CD4-positive, alpha-beta T cell (primary cell): Measurements from ENCODE around the gene GHR. TPM values are rescaled to one million over a fixed set of nuclear protein-coding genes. Genes with fewer than 3 reads are reported as not detected.

ENCODE experiments used
- ATAC-seq: fragments of 200-7000 bp; cut with Tn5 transposase; one replicate; pipeline ENCODE4 v1.10.0; 2022; ENCODE audit warnings: mild to moderate bottlenecking; ENCODE audit not compliant: poor library complexity
- CTCF ChIA-PET: fragments of 350-600 bp; sonication (Branson Sonifier 250); formaldehyde crosslinking; loops from one replicate; lab custom pipeline; 2021; ENCODE audit warnings: antibody characterized with exemption, inconsistent platforms; lab: Charles Lee
- POLR2A ChIA-PET: fragments of 350-600 bp; sonication (Branson Sonifier 250); formaldehyde crosslinking; loops from one replicate; lab custom pipeline; 2021; ENCODE audit warnings: antibody characterized with exemption, inconsistent platforms; lab: Charles Lee
- DNase-seq, 14 experiments: peaks; one replicate each; pipeline ENCODE4 v3.0.0-alpha.2; 2013 to 2020; ENCODE audit warnings: mixed read lengths in 2 of 14
- H3K27ac ChIP-seq, 2 donors: one replicate each; pipeline versions ENCODE4 v1.5.1 to v1.7.0; 2013; ENCODE audit warnings: low read length in 2 of 2, low read depth in 1 of 2, mild to moderate bottlenecking in 1 of 2
- H3K27me3 ChIP-seq, 2 experiments: 1 replicate in 1 of 2; 2 replicates in 1 of 2; pipeline versions ENCODE4 v1.6.1 to v1.7.0; 2013; ENCODE audit warnings: low read length in 2 of 2, control low read depth in 1 of 2, mild to moderate bottlenecking in 1 of 2, moderate library complexity in 1 of 2; ENCODE audit not compliant: insufficient read depth in 2 of 2, control insufficient read depth in 1 of 2
- H3K36me3 ChIP-seq: one replicate; pipeline ENCODE4 v1.6.1; 2013; ENCODE audit warnings: low read length, control low read depth; ENCODE audit not compliant: insufficient read depth
- H3K4me1 ChIP-seq: one replicate; pipeline ENCODE4 v1.6.1; 2013; ENCODE audit warnings: low read length, control low read depth; ENCODE audit not compliant: insufficient read depth
- H3K4me3 ChIP-seq: one replicate; pipeline ENCODE4 v1.5.1; 2013; ENCODE audit warnings: mild to moderate bottlenecking, low read length, moderate library complexity
- H3K9me3 ChIP-seq, 2 experiments: 1 replicate in 1 of 2; 2 replicates in 1 of 2; pipeline versions ENCODE4 v1.6.1 to v1.7.0; 2013; ENCODE audit warnings: low read length in 2 of 2, mild to moderate bottlenecking in 2 of 2, control low read depth in 1 of 2, moderate library complexity in 1 of 2; ENCODE audit not compliant: control insufficient read depth in 1 of 2, insufficient read depth in 1 of 2
- H3K27ac Mint-ChIP-seq: one replicate; pipeline ENCODE4 v1.8.0; 2020; ENCODE audit warnings: mixed read lengths
- H3K27me3 Mint-ChIP-seq: one replicate; pipeline ENCODE4 v1.8.0; 2021; ENCODE audit warnings: mixed read lengths
- H3K36me3 Mint-ChIP-seq: one replicate; pipeline ENCODE4 v1.8.0; 2021; ENCODE audit warnings: low read depth, mixed read lengths
- H3K4me1 Mint-ChIP-seq: one replicate; pipeline ENCODE4 v1.8.0; 2021; ENCODE audit warnings: low read depth, mixed read lengths
- H3K4me3 Mint-ChIP-seq: one replicate; pipeline ENCODE4 v1.8.0; 2020; ENCODE audit warnings: mild to moderate bottlenecking, mixed read lengths
- H3K9me3 Mint-ChIP-seq: one replicate; pipeline ENCODE4 v1.8.0; 2020; ENCODE audit warnings: mixed read lengths
- CTCF ChIP-seq: fragments of 200-600 bp; IDR thresholded peaks from one replicate; pipeline ENCODE4 v1.8.0; 2022; ENCODE audit warnings: antibody characterized with exemption, mild to moderate bottlenecking
- intact Hi-C, 2 experiments: fragments of 100-400 bp; cut with DNase I in 1 of 2; cut with micrococcal nuclease in 1 of 2; formaldehyde crosslinking; loops; one replicate each; pipeline versions ENCODE4 v1.15.1 to v1.9.0; 2023 to 2025; cut with DNase I, micrococcal nuclease
- total RNA-seq, 174 experiments: library from RNA in 2 of 174; stranded (reverse) in 2 of 174; gene quantifications; one replicate each; pipeline ENCODE4 v1.2.3 and lab custom pipeline; 2021 to 2026

Gene GHR
- total RNA-seq, 2 experiments from 2014 or later, result not detected

- TF ChIP-seq CTCF, result no peak
- no peaks in the 10 kb centered on the region for H3K4me1 Mint-ChIP-seq
- Histone ChIP-seq H3K27ac (no peak overlapping the region), H3K4me3 (no peak overlapping the region), H3K9me3 (no peaks in the 10 kb centered on the region), H3K36me3 (no peaks in the 10 kb centered on the region), H3K27me3 (peaks cover 0 to 7% of the 10 kb centered on the region in 2 experiments), H3K4me1 (no peaks in the 10 kb centered on the region)
- no peak for DNase-seq
- POLR2A ChIA-PET, result no interaction called here
- H3K27ac Mint-ChIP-seq, result no peak overlapping the region
- H3K9me3 Mint-ChIP-seq, result no peaks in the 10 kb centered on the region
- H3K4me3 Mint-ChIP-seq, result no peak overlapping the region
- intact Hi-C loops, result no loop called here
- CTCF ChIA-PET, result no interaction called here
- H3K27me3 Mint-ChIP-seq, result peaks cover 57% of the 10 kb centered on the region
- no peaks in the 10 kb centered on the region for H3K36me3 Mint-ChIP-seq
- ATAC-seq, result no peak
Observed at GRCh38 chr5:42591015-42591414, 167.8 kb downstream of the GHR start.

- H3K4me1 ChIP-seq, result no peaks in the 10 kb centered on the region
- no peaks in the 10 kb centered on the region for H3K9me3 ChIP-seq
- ATAC-seq, result no peak
- H3K4me3 ChIP-seq, result no peak overlapping the region
- no peaks in the 10 kb centered on the region for H3K36me3 Mint-ChIP-seq
- H3K27ac Mint-ChIP-seq, result no peak overlapping the region
- no peak for TF ChIP-seq CTCF
- CTCF ChIA-PET, result no interaction called here
- peaks cover 44% of the 10 kb centered on the region for H3K27me3 Mint-ChIP-seq
- POLR2A ChIA-PET, result no interaction called here
- H3K9me3 Mint-ChIP-seq, result no peaks in the 10 kb centered on the region
- no peaks in the 10 kb centered on the region for H3K36me3 ChIP-seq
- H3K27me3 ChIP-seq, result peaks cover 0 to 4% of the 10 kb centered on the region in 2 experiments
- no peaks in the 10 kb centered on the region for H3K4me1 Mint-ChIP-seq
- no peak for DNase-seq
- intact Hi-C loops, result no loop called here
- no peak overlapping the region for H3K4me3 Mint-ChIP-seq
- no peak overlapping the region for H3K27ac ChIP-seq
Observed at GRCh38 chr5:42592401-42593140, 169.3 kb downstream of the GHR start.

- Mint-ChIP-seq H3K9me3 (no peaks in the 10 kb centered on the region), H3K36me3 (no peaks in the 10 kb centered on the region), H3K4me3 (no peak overlapping the region), H3K4me1 (no peaks in the 10 kb centered on the region), H3K27ac (no peak overlapping the region), H3K27me3 (peaks cover 38% of the 10 kb centered on the region)
- peaks cover 0 to 4% of the 10 kb centered on the region in 2 experiments for H3K27me3 ChIP-seq
- ChIA-PET CTCF (no interaction called here), POLR2A (no interaction called here)
- no peak for TF ChIP-seq CTCF
- H3K27ac ChIP-seq, result no peak overlapping the region
- H3K4me3 ChIP-seq, result no peak overlapping the region
- ATAC-seq, result no peak
- intact Hi-C loops, result no loop called here
- no peaks in the 10 kb centered on the region for H3K4me1 ChIP-seq
- DNase-seq, result peak in 1 of 14 experiments; percentile 0
- H3K36me3 ChIP-seq, result no peaks in the 10 kb centered on the region
- H3K9me3 ChIP-seq, result no peaks in the 10 kb centered on the region
Observed at GRCh38 chr5:42593591-42593990, 170.4 kb downstream of the GHR start.
